ENCODE results near the gene SH2D3A. TPM values are rescaled to one million over a fixed set of nuclear protein-coding genes. Genes with fewer than 3 reads are reported as not detected.

SH2D3A gene
- total and polyA plus RNA-seq, 2 donors (not counting 3 experiments of a cell fraction or from before 2014, with no cell fraction given) = 0.04 to 0.53 TPM

DNA sequence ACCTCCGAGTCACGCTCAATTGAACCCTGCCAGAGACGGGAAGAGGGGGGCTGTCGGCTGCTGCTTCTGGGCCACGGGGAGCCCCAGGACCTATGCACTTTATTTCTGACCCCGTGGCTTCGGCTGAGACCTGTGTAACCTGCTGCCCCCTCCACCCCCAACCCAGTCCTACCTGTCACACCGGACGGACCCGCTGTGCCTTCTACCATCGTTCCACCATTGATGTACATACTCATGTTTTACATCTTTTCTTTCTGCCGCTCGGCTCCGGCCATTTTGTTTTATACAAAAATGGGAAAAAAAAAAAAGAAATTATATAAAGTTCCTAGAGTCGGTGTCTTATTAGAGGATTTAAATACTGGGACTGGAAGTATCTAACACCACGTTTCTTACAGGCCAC is 16.0 kb downstream of the SH2D3A start:
- dilution Hi-C loops (cut with MboI; ENCODE audit: extremely low pct_ligation_motif_present, low sequenced_read_pairs) = no loop called here
- intact Hi-C loops (cut with micrococcal nuclease) = no loop called here
- DNase-seq (ENCODE audit: low read depth, low spot score) = no peak

More for the DNA sequence above, 16.0 kb downstream of the SH2D3A start:
- H3K27me3 ChIP-seq (ENCODE audit: control insufficient read depth in 2 of 2, insufficient read depth in 2 of 2, low read length in 2 of 2) = no peaks in the 10 kb centered on the region
- POLR2A ChIA-PET = no interaction called here
- H3K9me3 ChIP-seq (replicated peaks; ENCODE audit: control insufficient read depth, insufficient read depth, low read length) = no peaks in the 10 kb centered on the region
- CTCF ChIA-PET = interaction anchor here (2.7 kb wide), 1 partner anchor 13 kb away, joined by 12 read pairs; no protein-coding TSS in a partner anchor
- H4K20me1 ChIP-seq (replicated peaks; ENCODE audit: control insufficient read depth, extremely low read depth, insufficient read depth, low read length) = no peaks in the 10 kb centered on the region
- TF ChIP-seq FOS (IDR thresholded peaks at IDR 0.05; ENCODE audit: borderline replicate concordance, insufficient read depth, low read length) (no peak), EZH2 (IDR thresholded peaks at IDR 0.05; ENCODE audit: borderline replicate concordance, low read depth, low read length, severe bottlenecking) (no peak), GATA2 (IDR thresholded peaks at IDR 0.05; ENCODE audit: insufficient read depth, insufficient read length, low read depth, low read length) (no peak), POLR2AphosphoS5 (IDR thresholded peaks at IDR 0.05; ENCODE audit: insufficient read depth, low read depth, low read length) (no peak), MYC (IDR thresholded peaks at IDR 0.05; ENCODE audit: low read depth, low read length) (no peak), JUN (IDR thresholded peaks at IDR 0.05; ENCODE audit: borderline replicate concordance, insufficient read depth, insufficient read length, low read depth) (no peak), POLR2A (IDR thresholded peaks at IDR 0.05; ENCODE audit: low read depth, low read length) (no peak)
- TF ChIP-seq, protein P1, sequence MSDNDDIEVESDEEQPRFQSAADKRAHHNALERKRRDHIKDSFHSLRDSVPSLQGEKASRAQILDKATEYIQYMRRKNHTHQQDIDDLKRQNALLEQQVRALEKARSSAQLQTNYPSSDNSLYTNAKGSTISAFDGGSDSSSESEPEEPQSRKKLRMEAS (IDR thresholded peaks at IDR 0.05; ENCODE audit: insufficient read depth, insufficient read length) = no peak
- TF ChIP-seq, protein P2, sequence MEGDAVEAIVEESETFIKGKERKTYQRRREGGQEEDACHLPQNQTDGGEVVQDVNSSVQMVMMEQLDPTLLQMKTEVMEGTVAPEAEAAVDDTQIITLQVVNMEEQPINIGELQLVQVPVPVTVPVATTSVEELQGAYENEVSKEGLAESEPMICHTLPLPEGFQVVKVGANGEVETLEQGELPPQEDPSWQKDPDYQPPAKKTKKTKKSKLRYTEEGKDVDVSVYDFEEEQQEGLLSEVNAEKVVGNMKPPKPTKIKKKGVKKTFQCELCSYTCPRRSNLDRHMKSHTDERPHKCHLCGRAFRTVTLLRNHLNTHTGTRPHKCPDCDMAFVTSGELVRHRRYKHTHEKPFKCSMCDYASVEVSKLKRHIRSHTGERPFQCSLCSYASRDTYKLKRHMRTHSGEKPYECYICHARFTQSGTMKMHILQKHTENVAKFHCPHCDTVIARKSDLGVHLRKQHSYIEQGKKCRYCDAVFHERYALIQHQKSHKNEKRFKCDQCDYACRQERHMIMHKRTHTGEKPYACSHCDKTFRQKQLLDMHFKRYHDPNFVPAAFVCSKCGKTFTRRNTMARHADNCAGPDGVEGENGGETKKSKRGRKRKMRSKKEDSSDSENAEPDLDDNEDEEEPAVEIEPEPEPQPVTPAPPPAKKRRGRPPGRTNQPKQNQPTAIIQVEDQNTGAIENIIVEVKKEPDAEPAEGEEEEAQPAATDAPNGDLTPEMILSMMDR (IDR thresholded peaks at IDR 0.05; ENCODE audit: extremely low read depth in 1 of 2, insufficient read depth in 1 of 2, low read depth in 1 of 2, low read length in 2 of 2) = no peak
- peaks cover 7 to 20% of the 10 kb centered on the region in 2 experiments for H3K36me3 ChIP-seq (ENCODE audit: control insufficient read depth in 2 of 2, extremely low read depth in 1 of 2, insufficient read depth in 2 of 2, low read length in 2 of 2)
- H3K9me1 ChIP-seq (replicated peaks; ENCODE audit: control insufficient read depth, extremely low read depth, insufficient read depth, low read length) = no peaks in the 10 kb centered on the region
- H3K79me2 ChIP-seq (ENCODE audit: control insufficient read depth, insufficient read depth, low read length) = peaks cover 1% of the 10 kb centered on the region
- FAIRE-seq = no peak
- H3K4me3 ChIP-seq (replicated peaks in 1 of 3; ENCODE audit: insufficient read depth in 1 of 3, low read depth in 1 of 3, low read length in 3 of 3) = no peak overlapping the region
- no peak overlapping the region for H2AFZ ChIP-seq (ENCODE audit: low read depth, low read length)
- H3K4me2 ChIP-seq (ENCODE audit: insufficient read depth, low read length) = no peak overlapping the region
- H3K4me1 ChIP-seq (ENCODE audit: control insufficient read depth, extremely low read depth, insufficient read depth, low read length) = peaks cover 8% of the 10 kb centered on the region
- no peak overlapping the region for H3K9ac ChIP-seq (replicated peaks; ENCODE audit: extremely low read depth, insufficient read depth, low read length)
- no TSS peak for BruUV-seq (replicated peaks)
- H3K27ac ChIP-seq (ENCODE audit: insufficient read depth, low read depth, low read length) = no peak overlapping the region
